ACC112 (cell line): ENCODE results near the gene SAMD4A.
A peak's percentile ranks its signal among the peaks of the same experiment; 100 is the strongest.

Experiments
- H2AFZ ChIP-seq: fragments of 200-600 bp; sonication (generic); one replicate; pipeline ENCODE4 v1.6.0; 2017; ENCODE audit warnings: antibody characterized with exemption, low read length; ENCODE audit not compliant: unreplicated experiment
- H3K27ac ChIP-seq: fragments of 200-600 bp; sonication (generic); 2 replicates; pipeline ENCODE4 v1.5.1; 2014; ENCODE audit warnings: low read depth, mild to moderate bottlenecking, antibody characterized with exemption, low read length, moderate library complexity
- H3K27me3 ChIP-seq: fragments of 200-600 bp; sonication (generic); 2 replicates; pipeline ENCODE4 v1.6.1; 2014; ENCODE audit warnings: mild to moderate bottlenecking, antibody characterized with exemption, low read length, moderate library complexity, mixed read lengths; ENCODE audit not compliant: insufficient read depth
- H3K36me3 ChIP-seq: fragments of 200-600 bp; sonication (generic); 2 replicates; pipeline ENCODE4 v1.6.1; 2016; ENCODE audit warnings: mild to moderate bottlenecking, antibody characterized with exemption, low read length, moderate library complexity, mixed read lengths; ENCODE audit not compliant: insufficient read depth
- H3K4me1 ChIP-seq: fragments of 200-600 bp; sonication (generic); one replicate; pipeline ENCODE4 v1.6.1; 2016; ENCODE audit warnings: low read length, mixed read lengths; ENCODE audit not compliant: insufficient read depth, unreplicated experiment, control insufficient read depth
- H3K4me3 ChIP-seq: fragments of 200-600 bp; sonication (generic); 2 replicates; pipeline ENCODE4 v1.5.1; 2014; ENCODE audit warnings: mild to moderate bottlenecking, low read depth, low read length
- H3K79me2 ChIP-seq: fragments of 200-600 bp; sonication (generic); one replicate; pipeline ENCODE4 v1.6.0; 2016; ENCODE audit warnings: low read length; ENCODE audit not compliant: control insufficient read depth, unreplicated experiment, insufficient read depth

SAMD4A gene

GRCh38 chr14:54728700-54729527, 162.0 kb downstream of the SAMD4A start:
- Histone ChIP-seq H3K79me2 (peaks cover 5% of the 10 kb centered on the region), H3K4me3 (no peak overlapping the region), H3K36me3 (no peaks in the 10 kb centered on the region), H3K27ac (no peak overlapping the region), H2AFZ (no peak overlapping the region), H3K27me3 (no peaks in the 10 kb centered on the region), H3K4me1 (peaks cover 20% of the 10 kb centered on the region)

DNA sequence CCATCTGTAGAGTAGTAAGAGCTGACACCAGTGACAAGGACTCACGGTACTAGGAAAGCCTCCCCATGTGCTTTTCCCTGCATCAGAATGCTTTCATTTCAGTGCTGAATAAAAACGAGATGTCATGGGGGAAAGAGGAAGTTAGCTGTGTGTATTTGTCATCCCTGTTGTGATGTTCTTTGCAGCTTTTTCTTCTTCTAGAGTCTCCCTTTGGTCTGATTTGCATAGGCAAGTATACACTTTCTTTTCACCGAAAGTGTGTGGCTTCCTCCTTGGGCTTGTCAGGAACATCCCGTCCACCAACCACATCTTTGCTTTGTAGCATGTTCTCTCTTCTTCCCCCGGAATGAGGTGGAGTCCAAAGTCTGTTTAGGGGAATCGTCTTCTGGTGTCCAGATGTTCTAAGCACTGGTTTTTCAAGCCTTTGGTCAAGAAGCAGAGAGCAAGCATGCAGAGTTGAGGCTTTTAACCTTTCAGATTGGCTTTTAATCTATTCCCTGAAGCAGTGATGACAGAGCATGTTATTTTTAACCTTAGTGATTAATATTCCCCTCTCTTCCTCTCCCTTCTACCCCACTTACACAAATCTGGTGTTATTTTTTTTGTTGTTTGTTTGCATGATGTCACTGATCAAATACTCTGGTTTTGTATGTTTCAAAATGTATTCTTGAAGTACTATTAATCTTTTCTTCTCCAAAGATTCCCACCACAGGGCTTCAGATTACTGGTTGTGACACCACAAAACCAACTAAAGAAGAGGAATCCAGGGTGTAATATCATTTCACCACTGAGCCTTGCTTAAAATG, 163.4 kb downstream of the SAMD4A start:
- no peaks in the 10 kb centered on the region for H3K27me3 ChIP-seq
- H3K36me3 ChIP-seq: no peaks in the 10 kb centered on the region
- H3K4me1 ChIP-seq: peaks cover 20% of the 10 kb centered on the region
- H3K27ac ChIP-seq: peak overlapping the region; percentile 52
- H3K79me2 ChIP-seq: peaks cover 5% of the 10 kb centered on the region
- H3K4me3 ChIP-seq: peak overlapping the region; percentile 75
- peak overlapping the region; percentile 62 for H2AFZ ChIP-seq

DNA sequence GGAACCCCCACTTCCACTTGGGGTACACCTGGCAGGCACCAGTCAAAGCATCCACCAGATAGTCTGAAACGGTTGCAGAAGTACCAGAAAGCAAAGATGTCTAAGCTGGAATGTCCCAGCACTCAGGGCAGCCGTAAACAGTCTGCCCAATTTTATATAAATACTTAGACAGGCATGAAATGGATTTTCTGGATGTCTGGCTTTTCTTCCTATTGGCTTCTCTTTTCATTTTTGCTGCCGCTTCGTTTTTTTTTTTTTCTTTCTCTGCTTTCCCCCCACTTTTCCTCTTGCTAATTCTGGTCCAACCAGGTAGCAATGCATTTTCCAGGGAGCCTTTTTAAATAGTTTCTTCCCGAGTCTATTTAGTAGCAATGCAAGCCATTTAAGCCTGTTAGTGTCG, 168.0 kb downstream of the SAMD4A start:
- Histone ChIP-seq H3K27me3 (no peaks in the 10 kb centered on the region), H3K4me1 (peaks cover 17% of the 10 kb centered on the region), H2AFZ (no peak overlapping the region), H3K27ac (no peak overlapping the region), H3K79me2 (peaks cover 5% of the 10 kb centered on the region), H3K4me3 (no peak overlapping the region), H3K36me3 (no peaks in the 10 kb centered on the region)

- H3K4me3 ChIP-seq: no peak overlapping the region
- no peak overlapping the region for H3K27ac ChIP-seq
- no peaks in the 10 kb centered on the region for H3K27me3 ChIP-seq
- H3K36me3 ChIP-seq: no peaks in the 10 kb centered on the region
- peaks cover 12% of the 10 kb centered on the region for H3K4me1 ChIP-seq
- H2AFZ ChIP-seq: no peak overlapping the region
- H3K79me2 ChIP-seq: peaks cover 5% of the 10 kb centered on the region
These were observed 168.5 kb downstream of the SAMD4A start for GRCh38 chr14:54735424-54735823.

DNA sequence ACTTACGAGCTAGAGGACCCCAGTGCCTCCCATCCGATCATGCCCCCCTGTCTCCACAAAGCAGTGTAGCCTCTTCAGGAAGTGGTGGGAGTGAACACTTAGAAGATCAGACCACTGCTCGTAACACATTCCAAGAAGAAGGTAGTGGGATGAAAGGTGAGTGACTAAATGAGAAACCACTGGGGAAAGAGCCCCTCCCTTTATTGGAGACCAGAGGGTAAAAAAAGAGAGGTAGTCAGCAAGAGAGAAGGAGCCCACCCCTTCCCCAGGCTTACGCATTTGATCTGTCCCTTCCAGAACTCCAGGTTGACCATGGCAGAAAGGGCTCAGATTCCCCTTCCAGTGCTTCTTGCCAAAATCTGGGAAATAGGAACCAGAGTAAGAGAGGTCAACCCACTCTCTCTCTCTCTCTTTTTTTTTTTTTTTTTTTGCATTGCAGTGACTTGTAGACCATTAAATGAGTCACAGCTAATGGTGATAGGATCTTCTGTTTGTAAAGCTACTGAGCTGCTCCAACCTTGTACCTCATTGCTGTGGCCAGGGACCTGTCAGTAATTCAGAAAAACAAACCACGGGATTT, 170.3 kb downstream of the SAMD4A start:
- peaks cover 5% of the 10 kb centered on the region for H3K4me1 ChIP-seq
- no peaks in the 10 kb centered on the region for H3K27me3 ChIP-seq
- no peaks in the 10 kb centered on the region for H3K79me2 ChIP-seq
- no peak overlapping the region for H3K27ac ChIP-seq
- no peak overlapping the region for H3K4me3 ChIP-seq
- H2AFZ ChIP-seq: no peak overlapping the region
- H3K36me3 ChIP-seq: no peaks in the 10 kb centered on the region

DNA sequence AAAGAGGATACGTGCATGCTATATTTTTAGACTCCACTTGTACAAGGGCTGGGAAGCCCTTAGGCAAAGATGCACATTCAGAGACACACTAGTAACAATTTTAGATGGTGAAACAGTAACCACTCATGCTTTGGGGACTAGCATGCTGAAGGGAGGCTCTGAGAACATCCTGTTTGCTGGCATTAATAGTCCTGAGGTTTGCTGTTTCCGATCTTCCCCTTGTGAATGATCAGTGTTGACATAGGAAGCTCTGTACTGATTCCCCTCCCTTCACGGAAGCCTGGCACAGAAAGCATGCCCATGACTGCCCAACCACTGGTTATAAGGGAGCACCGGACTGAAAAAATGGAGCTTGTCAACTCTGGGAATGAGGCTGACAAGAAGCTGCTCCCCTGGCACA, 171.1 kb downstream of the SAMD4A start:
- no peaks in the 10 kb centered on the region for H3K36me3 ChIP-seq
- no peak overlapping the region for H3K4me3 ChIP-seq
- H3K79me2 ChIP-seq: no peaks in the 10 kb centered on the region
- H3K4me1 ChIP-seq: peaks cover 5% of the 10 kb centered on the region
- no peaks in the 10 kb centered on the region for H3K27me3 ChIP-seq
- H3K27ac ChIP-seq: no peak overlapping the region
- H2AFZ ChIP-seq: no peak overlapping the region

- Histone ChIP-seq H3K36me3 (no peaks in the 10 kb centered on the region), H3K27ac (no peak overlapping the region), H2AFZ (no peak overlapping the region), H3K4me3 (no peak overlapping the region), H3K79me2 (no peaks in the 10 kb centered on the region), H3K27me3 (no peaks in the 10 kb centered on the region), H3K4me1 (peaks cover 5% of the 10 kb centered on the region)
These were observed 172.6 kb downstream of the SAMD4A start for GRCh38 chr14:54739514-54739913.

- Histone ChIP-seq H3K79me2 (no peaks in the 10 kb centered on the region), H3K4me1 (no peaks in the 10 kb centered on the region), H2AFZ (no peak overlapping the region), H3K27ac (no peak overlapping the region), H3K36me3 (no peaks in the 10 kb centered on the region), H3K27me3 (no peaks in the 10 kb centered on the region), H3K4me3 (no peak overlapping the region)
These were observed 175.8 kb downstream of the SAMD4A start for GRCh38 chr14:54742492-54743350.

DNA sequence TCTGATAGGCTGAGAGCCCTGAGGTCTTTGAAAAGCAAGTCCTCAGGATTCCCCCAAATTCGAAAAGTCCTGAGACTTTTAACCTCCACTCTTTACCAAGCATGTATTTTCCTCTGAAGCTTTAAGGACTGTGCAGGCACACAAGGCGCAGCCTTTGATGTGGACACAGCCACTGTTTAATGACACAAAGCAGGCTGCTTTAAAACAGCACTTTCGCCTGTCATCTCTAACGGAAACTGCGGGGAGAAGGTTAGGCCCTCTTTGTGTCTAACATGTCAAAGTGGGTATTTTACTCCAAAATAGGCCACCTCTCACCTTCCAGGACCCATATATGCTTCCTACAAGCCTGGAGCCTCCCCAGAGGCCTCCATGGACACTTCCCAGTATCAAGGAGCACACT, 176.5 kb downstream of the SAMD4A start:
- H3K27ac ChIP-seq: no peak overlapping the region
- no peaks in the 10 kb centered on the region for H3K79me2 ChIP-seq
- no peak overlapping the region for H2AFZ ChIP-seq
- no peaks in the 10 kb centered on the region for H3K4me1 ChIP-seq
- no peaks in the 10 kb centered on the region for H3K36me3 ChIP-seq
- no peaks in the 10 kb centered on the region for H3K27me3 ChIP-seq
- H3K4me3 ChIP-seq: no peak overlapping the region

- no peak overlapping the region for H2AFZ ChIP-seq
- H3K4me3 ChIP-seq: no peak overlapping the region
- H3K27me3 ChIP-seq: no peaks in the 10 kb centered on the region
- no peak overlapping the region for H3K27ac ChIP-seq
- no peaks in the 10 kb centered on the region for H3K4me1 ChIP-seq
- H3K36me3 ChIP-seq: no peaks in the 10 kb centered on the region
- no peaks in the 10 kb centered on the region for H3K79me2 ChIP-seq
These were observed 179.1 kb downstream of the SAMD4A start for GRCh38 chr14:54746019-54746418.
